Hematopoietic multipotent progenitor cell treated with erythropoietin and hydrocortisone succinate and interleukin-3 and kit ligand, for 6 days (in vitro differentiated cells): ENCODE results near the gene AP2M1.

Experiments used
- DNase-seq: peaks from one replicate; pipeline ENCODE4 v3.0.0-alpha.2; 2015

The AP2M1 gene

DNA sequence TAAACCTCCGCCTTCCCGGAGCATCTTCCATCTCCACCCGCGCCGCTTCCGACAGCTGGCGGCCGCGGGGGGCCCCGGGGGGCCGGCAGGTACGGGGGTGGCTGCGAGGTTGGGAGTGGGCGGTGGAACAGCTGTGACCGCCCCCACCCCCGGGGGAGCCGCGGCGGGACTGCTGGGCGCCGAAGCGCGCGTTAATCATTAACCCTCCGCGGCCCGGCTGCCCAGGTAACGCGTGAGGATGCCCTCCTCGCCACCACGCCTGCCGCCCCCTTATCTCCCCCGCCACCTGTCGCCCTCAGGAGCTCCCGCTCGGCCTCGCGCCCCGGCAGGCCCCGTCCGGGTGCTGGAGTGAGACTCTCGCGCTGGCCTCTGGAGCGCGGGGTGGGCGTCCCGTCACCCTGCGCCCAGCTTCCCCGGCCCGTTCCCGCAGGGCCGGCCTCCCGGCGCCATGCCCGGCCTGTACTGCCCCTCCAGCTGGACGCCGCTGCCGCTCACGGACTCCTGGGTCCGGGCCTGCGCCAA is 55.5 kb downstream of the AP2M1 start:
- DNase-seq, result peak; percentile 51

DNA sequence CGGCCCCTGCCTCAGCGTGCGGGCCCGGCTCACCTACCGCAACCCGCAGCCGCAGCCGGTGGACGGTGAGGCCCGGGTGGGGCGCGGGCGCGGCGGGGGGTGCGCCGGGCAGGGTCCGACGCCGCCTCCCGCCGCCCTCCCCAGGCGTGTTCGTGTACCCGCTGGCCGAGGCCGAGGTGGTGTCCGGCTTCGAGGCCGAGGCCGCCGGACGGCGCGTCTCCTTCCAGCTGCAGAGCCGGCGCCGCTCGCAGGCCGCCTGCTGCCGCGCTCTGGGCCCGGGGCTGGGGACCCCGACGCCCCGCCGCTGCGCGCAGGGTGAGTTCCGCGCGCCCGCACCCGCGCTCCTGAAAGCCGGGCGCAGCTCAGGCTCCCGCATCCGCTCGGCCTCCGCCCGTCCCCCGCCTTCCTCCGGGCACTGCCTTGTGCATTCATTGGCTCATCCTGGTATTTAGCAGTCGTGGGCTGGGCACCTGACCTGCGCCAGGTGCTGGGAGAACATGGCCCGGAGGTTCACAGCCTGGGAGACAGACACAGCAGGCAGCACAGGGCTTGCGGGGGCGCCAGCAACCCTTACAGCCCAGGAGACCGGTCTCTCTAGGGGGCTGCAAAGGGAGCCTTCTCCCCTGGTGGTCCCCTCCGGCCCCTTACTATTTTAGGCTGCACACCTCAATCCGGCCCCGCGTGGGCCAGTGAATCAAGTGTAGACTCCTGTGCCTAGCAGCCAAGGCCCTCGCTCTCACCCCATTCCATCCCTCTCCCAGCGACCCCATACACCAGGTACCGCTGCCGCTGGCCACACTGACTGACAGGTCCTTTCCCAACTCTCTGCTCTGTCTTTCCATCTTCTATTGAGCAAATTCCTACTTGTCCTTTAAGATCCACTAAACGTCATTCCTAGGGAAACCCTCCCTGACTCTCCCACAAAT is 56.2 kb downstream of the AP2M1 start:
- DNase-seq, result no peak

DNA sequence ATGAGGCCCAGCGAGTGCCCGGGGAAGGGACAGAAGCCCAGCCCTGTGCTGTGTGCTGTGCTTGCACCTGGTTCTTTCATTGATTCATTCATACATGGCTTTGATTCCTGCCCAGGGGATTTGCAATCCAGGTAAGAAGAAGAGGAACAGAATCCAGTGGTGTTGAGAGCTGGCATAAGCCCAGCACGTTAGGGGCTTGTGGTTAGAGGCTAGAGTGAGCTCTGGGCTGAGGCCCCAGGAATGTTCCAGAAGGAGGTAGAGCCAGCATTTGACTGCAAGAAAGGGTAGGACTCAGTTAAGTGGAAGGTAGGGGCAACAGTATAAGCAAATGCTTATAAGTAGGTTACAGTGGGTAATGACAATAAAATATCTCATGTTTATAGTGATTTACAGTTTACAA is 57.0 kb downstream of the AP2M1 start:
- no peak for DNase-seq

DNA sequence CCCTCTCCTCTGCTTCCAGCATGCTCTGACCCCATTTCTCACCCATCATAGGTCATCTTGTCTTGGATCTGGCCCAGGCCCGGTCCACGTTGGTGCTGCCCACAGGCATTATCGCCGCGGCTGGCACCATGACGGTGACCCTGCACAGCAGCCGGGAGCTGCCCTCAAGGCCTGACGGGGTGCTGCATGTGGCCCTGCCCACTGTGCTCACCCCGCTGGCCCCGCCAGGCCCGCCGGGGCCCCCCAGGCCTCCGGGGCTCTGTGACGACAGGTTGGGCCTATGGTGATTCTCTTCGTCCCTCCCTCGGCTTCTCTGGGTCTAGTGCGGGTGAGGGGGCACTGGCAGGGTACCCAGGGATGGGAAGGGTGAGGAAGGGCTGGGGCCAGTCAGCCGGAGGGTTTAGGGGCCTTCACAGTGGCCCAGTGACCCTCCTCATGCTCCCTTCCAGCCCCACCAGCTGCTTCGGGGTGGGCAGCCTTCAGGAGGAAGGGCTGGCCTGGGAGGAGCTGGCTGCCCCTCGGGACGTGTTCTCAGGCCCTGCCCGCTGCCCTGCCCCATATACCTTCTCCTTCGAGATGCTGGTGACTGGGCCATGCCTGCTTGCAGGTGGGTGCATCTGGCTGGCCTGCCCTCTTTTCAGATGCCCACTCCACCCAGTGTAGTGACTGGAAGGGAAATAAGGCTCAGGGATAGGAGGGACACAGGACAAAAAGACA is 58.6 kb downstream of the AP2M1 start:
- DNase-seq, result no peak
